ENCODE data around the gene SYCN. TPM values are rescaled to one million over a fixed set of nuclear protein-coding genes. Genes with fewer than 3 reads are reported as not detected.

SYCN gene
- total and polyA plus RNA-seq, 8 donors, result not detected

DNA sequence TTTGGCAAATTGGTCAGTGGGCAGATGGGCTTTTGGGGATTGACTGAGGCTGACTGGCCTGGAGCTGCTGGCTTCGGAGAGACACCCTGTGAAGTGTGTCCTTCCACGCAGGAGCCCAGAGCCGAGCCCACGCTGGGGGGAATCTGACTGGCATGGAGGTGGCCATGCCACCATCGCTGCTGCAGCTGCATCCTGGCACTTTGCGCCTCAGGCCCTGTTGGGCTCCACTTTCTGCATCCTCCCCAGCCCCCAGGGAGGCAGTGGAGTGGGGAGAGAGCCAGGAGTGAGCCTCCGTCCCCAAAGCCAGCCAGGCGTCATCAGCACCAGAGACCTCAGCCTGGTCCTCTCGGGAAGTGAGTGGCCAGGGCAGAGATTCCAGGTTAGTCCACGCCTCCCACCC lies 24.3 kb downstream of the SYCN start:
- H3K27ac ChIP-seq, result no peak overlapping the region
- H3K4me3 ChIP-seq, result no peak overlapping the region
- no peak for DNase-seq
- H3K36me3 ChIP-seq, result peaks cover 0 to 67% of the 10 kb centered on the region in 2 donors
- no peaks in the 10 kb centered on the region for H3K27me3 ChIP-seq
- no peak for TF ChIP-seq CTCF (IDR thresholded peaks at IDR 0.05)
- no peak for ATAC-seq
- H3K9me3 ChIP-seq, result no peaks in the 10 kb centered on the region
- no peaks in the 10 kb centered on the region for H3K4me1 ChIP-seq
- intact Hi-C loops (cut with DNase I), result no loop called here

DNA sequence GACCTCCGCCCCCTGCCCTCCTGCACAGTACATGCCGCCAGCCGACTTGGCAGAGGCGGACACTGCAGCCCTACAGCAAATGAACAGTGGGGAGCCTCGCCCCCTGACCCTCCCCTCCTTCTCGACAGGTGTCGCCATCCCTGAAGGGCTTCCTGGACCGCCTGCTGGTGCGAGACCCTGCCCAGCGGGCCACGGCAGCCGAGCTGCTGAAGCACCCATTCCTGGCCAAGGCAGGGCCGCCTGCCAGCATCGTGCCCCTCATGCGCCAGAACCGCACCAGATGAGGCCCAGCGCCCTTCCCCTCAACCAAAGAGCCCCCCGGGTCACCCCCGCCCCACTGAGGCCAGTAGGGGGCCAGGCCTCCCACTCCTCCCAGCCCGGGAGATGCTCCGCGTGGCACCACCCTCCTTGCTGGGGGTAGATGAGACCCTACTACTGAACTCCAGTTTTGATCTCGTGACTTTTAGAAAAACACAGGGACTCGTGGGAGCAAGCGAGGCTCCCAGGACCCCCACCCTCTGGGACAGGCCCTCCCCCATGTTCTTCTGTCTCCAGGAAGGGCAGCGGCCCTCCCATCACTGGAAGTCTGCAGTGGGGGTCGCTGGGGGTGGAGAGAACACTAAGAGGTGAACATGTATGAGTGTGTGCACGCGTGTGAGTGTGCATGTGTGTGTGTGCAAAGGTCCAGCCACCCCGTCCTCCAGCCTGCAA lies 25.6 kb downstream of the SYCN start:
- Histone ChIP-seq H3K36me3 (peaks cover 0 to 80% of the 10 kb centered on the region in 2 donors), H3K9me3 (no peaks in the 10 kb centered on the region), H3K4me1 (no peaks in the 10 kb centered on the region), H3K4me3 (no peak overlapping the region), H3K27me3 (no peaks in the 10 kb centered on the region), H3K27ac (no peak overlapping the region)
- ATAC-seq (no peak), DNase-seq (no peak)
- intact Hi-C loops (cut with DNase I), result no loop called here
- no peak for TF ChIP-seq CTCF (IDR thresholded peaks at IDR 0.05)

DNA sequence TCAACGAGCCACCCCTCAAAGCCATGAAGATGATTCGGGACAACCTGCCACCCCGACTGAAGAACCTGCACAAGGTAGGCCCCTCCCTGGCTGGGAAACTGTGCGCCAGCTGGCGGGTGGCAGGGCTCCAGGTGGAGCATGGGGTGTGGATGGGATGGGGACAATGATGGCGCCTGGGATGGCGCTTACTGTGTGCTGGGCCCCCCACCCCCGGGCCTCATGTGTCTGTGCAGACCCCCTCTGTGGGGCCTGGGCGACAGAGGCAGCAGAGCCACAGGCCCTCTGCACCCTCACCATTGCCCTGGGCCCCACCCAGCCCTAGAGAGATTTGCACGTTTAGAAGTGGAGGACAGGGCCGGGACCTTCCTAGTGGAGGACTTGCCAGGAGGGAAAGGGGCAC lies 26.3 kb downstream of the SYCN start:
- Histone ChIP-seq H3K4me3 (no peak overlapping the region), H3K4me1 (no peaks in the 10 kb centered on the region), H3K27me3 (no peaks in the 10 kb centered on the region), H3K36me3 (peaks cover 0 to 87% of the 10 kb centered on the region in 2 donors), H3K9me3 (no peaks in the 10 kb centered on the region), H3K27ac (no peak overlapping the region)
- no peak for DNase-seq
- ATAC-seq, result no peak
- intact Hi-C loops (cut with DNase I), result no loop called here
- TF ChIP-seq CTCF (IDR thresholded peaks at IDR 0.05), result no peak

- Histone ChIP-seq H3K27ac (no peak overlapping the region), H3K4me3 (no peak overlapping the region), H3K4me1 (no peaks in the 10 kb centered on the region), H3K36me3 (peaks cover 0 to 92% of the 10 kb centered on the region in 2 donors), H3K9me3 (no peaks in the 10 kb centered on the region), H3K27me3 (no peaks in the 10 kb centered on the region)
- intact Hi-C loops (cut with DNase I), result no loop called here
- TF ChIP-seq CTCF (IDR thresholded peaks at IDR 0.05), result no peak
- peak in 1 of 4 donors; percentile 41 for DNase-seq
- no peak for ATAC-seq
These were observed 26.9 kb downstream of the SYCN start for GRCh38 chr19:39177110-39177699.

- peaks cover 0 to 97% of the 10 kb centered on the region in 2 donors for H3K36me3 ChIP-seq
- TF ChIP-seq CTCF (IDR thresholded peaks at IDR 0.05), result no peak
These were observed 28.5 kb downstream of the SYCN start for GRCh38 chr19:39175564-39175963.

More at GRCh38 chr19:39175564-39175963, 28.5 kb downstream of the SYCN start:
- Histone ChIP-seq H3K4me3 (no peak overlapping the region), H3K4me1 (no peaks in the 10 kb centered on the region), H3K27ac (no peak overlapping the region), H3K9me3 (no peaks in the 10 kb centered on the region), H3K27me3 (no peaks in the 10 kb centered on the region)
- intact Hi-C loops (cut with DNase I), result no loop called here
- DNase-seq (peak in 1 of 4 donors; percentile 67), ATAC-seq (no peak)

Measured in left lung (tissue), 10 donors.